GM23338 (cell line): ENCODE measurements around the gene GSN. TPM values are rescaled to one million over a fixed set of nuclear protein-coding genes. Genes with fewer than 3 reads are reported as not detected.

Source experiments
- CTCF ChIP-seq, 2 experiments: fragments of 200-600 bp in 1 of 2; sonication (generic) in 1 of 2; conservative IDR thresholded peaks; 2 replicates each; pipeline versions ENCODE4 v1.5.1 to v1.6.1; 2016 to 2017; ENCODE audit warnings: antibody characterized with exemption in 2 of 2, low read depth in 2 of 2, mild to moderate bottlenecking in 2 of 2, moderate library complexity in 1 of 2
- EZH2 ChIP-seq: fragments of 200-600 bp; sonication (generic); IDR thresholded peaks from one replicate; pipeline ENCODE4 v1.8.0; 2017; ENCODE audit warnings: antibody characterized with exemption, mild to moderate bottlenecking, low read depth; ENCODE audit not compliant: unreplicated experiment
- NANOG ChIP-seq: IDR thresholded peaks from 2 replicates; pipeline ENCODE4 v1.6.1; 2016; ENCODE audit warnings: antibody characterized with exemption, borderline replicate concordance
- ZNF331 ChIP-seq: fragments of 250-450 bp; sonication (Bioruptor Pico); IDR thresholded peaks from 2 replicates; pipeline ENCODE4 v1.5.0; 2020; ENCODE audit warnings: low read depth, mild to moderate bottlenecking, moderate library complexity
- ZNF462 ChIP-seq: fragments of 250-450 bp; sonication (Bioruptor Pico); IDR thresholded peaks from 2 replicates; pipeline ENCODE4 v1.5.0; 2020; ENCODE audit warnings: mild to moderate bottlenecking, moderate library complexity
- polyA plus RNA-seq: library from polyadenylated mRNA; unstranded; fragments of >200 nt; fragmentation: Nextera tagmentation; extraction: Ambion mirVana; gene quantifications from 2 replicates; pipeline ENCODE4 v1.2.1, GENCODE V29; 2016
- total RNA-seq: library from RNA; depleted of rRNA; stranded (reverse); fragments of >200 nt; shearing (Covaris generic); gene quantifications from 2 replicates; pipeline ENCODE4 v1.2.3, GENCODE V29; 2014

GSN gene
- total and polyA plus RNA-seq, 2 experiments from 2014 or later, result 30.2 to 85.7 TPM

- TF ChIP-seq ZNF462 (CRISPR knock-in tag), result no peak
- no peak for TF ChIP-seq CTCF (conservative IDR thresholded peaks at IDR 0.05; ENCODE audit: low read depth in 2 of 2)
- no peak for TF ChIP-seq EZH2
- no peak for TF ChIP-seq ZNF331 (CRISPR knock-in tag)
- TF ChIP-seq NANOG, result no peak
Observed at GRCh38 chr9:121372239-121373010, 104.5 kb downstream of the GSN start (continued).
